OCI-LY3 (cell line): ENCODE results near the gene FXYD4.
A peak's percentile ranks its signal among the peaks of the same experiment; 100 is the strongest.

ENCODE experiments used
- H2AFZ ChIP-seq: fragments of 200-600, 300-600 bp; shearing (Covaris generic); 2 replicates; pipeline ENCODE4 v1.6.0; 2014; ENCODE audit warnings: antibody characterized with exemption, low read depth, low read length
- H3K27ac ChIP-seq: fragments of 200-600, 300-600 bp; sonication (generic); 2 replicates; pipeline ENCODE4 v1.5.1; 2014; ENCODE audit warnings: mild to moderate bottlenecking, low read length, moderate library complexity, mixed read lengths
- H3K27me3 ChIP-seq: fragments of 200-600, 300-600 bp; sonication (generic); 2 replicates; pipeline ENCODE4 v1.6.1; 2014; ENCODE audit warnings: low read depth, low read length, mixed read lengths
- H3K36me3 ChIP-seq: fragments of 200-600, 300-600 bp; sonication (generic); replicated peaks from 2 replicates; pipeline ENCODE3; 2014; ENCODE audit warnings: low read depth, low read length, mixed read lengths
- H3K4me1 ChIP-seq: fragments of 300-600, 200-600 bp; sonication (generic); 2 replicates; pipeline ENCODE4 v1.6.1; 2014; ENCODE audit warnings: low read length, mixed read lengths
- H3K4me2 ChIP-seq: fragments of 200-600, 300-600 bp; sonication (generic); 2 replicates; pipeline ENCODE4 v1.6.1; 2014; ENCODE audit warnings: low read length, mixed read lengths
- H3K4me3 ChIP-seq: fragments of 300-600, 200-600 bp; sonication (generic); 2 replicates; pipeline ENCODE4 v1.5.1; 2014; ENCODE audit warnings: antibody characterized with exemption, mild to moderate bottlenecking, low read length, moderate library complexity
- H3K79me2 ChIP-seq: fragments of 300-600, 200-600 bp; shearing (Covaris generic); 2 replicates; pipeline ENCODE4 v1.6.1; 2014; ENCODE audit warnings: mild to moderate bottlenecking, low read length, mixed read lengths
- H3K9ac ChIP-seq: fragments of 300-600, 200-600 bp; shearing (Covaris generic); 2 replicates; pipeline ENCODE4 v1.6.0; 2014; ENCODE audit warnings: mild to moderate bottlenecking, low read length, moderate library complexity
- H3K9me3 ChIP-seq: fragments of 200-600, 300-600 bp; shearing (Covaris generic); 2 replicates; pipeline ENCODE4 v1.6.1; 2014; ENCODE audit warnings: low read length, mixed read lengths; ENCODE audit not compliant: insufficient read depth
- H4K20me1 ChIP-seq: fragments of 200-600, 300-600 bp; sonication (generic); 2 replicates; pipeline ENCODE4 v1.6.1; 2016; ENCODE audit warnings: low read length, mixed read lengths; ENCODE audit not compliant: insufficient read depth
- EZH2phosphoT487 ChIP-seq: fragments of 200-600 bp; shearing (Covaris generic); IDR thresholded peaks from 2 replicates; pipeline ENCODE4 v1.6.1; 2018; ENCODE audit warnings: antibody characterized with exemption, mixed run types, low read depth
- TF ChIP-seq, protein P1 (sequence below): fragments of 200-600, 300-600 bp; sonication (generic); IDR thresholded peaks from 2 replicates; pipeline ENCODE4 v1.5.1; 2014; ENCODE audit warnings: antibody characterized with exemption, low read length, low read depth

Gene FXYD4

DNA sequence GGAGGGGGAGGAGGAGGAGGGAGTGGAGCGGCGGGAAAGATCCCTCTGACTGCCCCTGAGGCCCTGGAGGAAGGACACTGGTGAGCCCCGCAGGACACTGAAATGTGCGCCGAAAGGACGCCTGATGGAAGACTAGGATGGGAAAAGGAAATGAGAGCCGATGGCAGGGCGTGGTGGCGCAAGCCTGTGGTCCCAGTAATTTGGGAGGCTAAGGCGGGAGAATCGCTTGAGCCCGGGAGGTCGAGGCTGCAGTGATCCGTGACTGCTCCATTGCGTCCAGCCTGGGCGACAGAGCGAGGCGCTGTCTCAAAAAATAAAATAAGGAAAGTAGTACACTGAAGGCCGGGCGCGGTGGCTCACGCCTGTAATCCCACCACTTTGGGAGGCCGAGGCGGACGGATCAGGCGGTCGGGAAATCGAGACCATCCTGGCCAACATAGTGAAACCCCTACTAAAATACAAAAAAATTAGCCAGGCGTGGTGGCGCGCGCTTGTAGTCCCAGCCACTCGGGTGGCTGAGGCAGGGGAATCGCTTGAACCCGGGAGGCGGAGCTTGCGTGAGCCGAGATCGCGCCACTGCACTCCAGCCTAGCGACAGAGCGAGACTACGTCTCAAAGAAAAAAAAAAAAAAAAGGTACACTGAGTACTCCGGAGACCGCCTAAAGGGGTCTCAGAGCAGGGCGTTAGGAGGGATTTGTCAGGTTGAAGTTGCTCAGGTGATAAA lies 38.1 kb downstream of the FXYD4 start:
- Histone ChIP-seq H3K27me3 (no peaks in the 10 kb centered on the region), H3K79me2 (peaks cover 47% of the 10 kb centered on the region), H3K4me2 (peak overlapping the region; percentile 74), H3K27ac (peak overlapping the region; percentile 96), H2AFZ (no peak overlapping the region; the same call in 1 of the 2 replicates), H3K9me3 (no peaks in the 10 kb centered on the region), H3K9ac (peak overlapping the region; percentile 76), H4K20me1 (peaks cover 18% of the 10 kb centered on the region), H3K36me3 (peaks cover 17% of the 10 kb centered on the region), H3K4me3 (peak overlapping the region; percentile 99), H3K4me1 (peaks cover 10% of the 10 kb centered on the region)
- TF ChIP-seq, protein P1, sequence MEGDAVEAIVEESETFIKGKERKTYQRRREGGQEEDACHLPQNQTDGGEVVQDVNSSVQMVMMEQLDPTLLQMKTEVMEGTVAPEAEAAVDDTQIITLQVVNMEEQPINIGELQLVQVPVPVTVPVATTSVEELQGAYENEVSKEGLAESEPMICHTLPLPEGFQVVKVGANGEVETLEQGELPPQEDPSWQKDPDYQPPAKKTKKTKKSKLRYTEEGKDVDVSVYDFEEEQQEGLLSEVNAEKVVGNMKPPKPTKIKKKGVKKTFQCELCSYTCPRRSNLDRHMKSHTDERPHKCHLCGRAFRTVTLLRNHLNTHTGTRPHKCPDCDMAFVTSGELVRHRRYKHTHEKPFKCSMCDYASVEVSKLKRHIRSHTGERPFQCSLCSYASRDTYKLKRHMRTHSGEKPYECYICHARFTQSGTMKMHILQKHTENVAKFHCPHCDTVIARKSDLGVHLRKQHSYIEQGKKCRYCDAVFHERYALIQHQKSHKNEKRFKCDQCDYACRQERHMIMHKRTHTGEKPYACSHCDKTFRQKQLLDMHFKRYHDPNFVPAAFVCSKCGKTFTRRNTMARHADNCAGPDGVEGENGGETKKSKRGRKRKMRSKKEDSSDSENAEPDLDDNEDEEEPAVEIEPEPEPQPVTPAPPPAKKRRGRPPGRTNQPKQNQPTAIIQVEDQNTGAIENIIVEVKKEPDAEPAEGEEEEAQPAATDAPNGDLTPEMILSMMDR = no peak
- no peak for TF ChIP-seq EZH2phosphoT487

DNA sequence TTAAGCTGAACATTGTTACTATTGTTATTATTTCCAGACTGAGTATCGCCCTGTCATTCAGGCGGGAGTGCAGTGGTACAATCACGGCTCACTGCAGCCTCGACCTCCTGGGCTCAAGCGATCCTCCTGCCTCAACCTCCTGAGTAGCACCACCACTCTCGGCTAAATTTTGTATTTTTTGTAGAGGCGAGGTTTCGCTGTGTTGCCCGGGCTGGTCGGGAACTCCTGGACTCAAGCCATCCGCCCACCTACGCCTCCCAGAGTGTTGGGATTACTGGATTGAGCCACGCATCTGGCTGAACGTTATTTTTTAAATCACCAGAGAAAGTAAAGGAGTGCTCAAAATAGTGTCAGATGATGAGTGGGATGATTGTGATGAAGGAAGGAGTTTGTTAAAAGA lies 38.9 kb downstream of the FXYD4 start:
- Histone ChIP-seq H3K4me2 (peak overlapping the region; percentile 74), H3K9ac (no peak overlapping the region), H2AFZ (no peak overlapping the region), H3K4me3 (peak overlapping the region; percentile 99), H3K27me3 (no peaks in the 10 kb centered on the region), H3K27ac (no peak overlapping the region), H3K9me3 (no peaks in the 10 kb centered on the region), H3K36me3 (peaks cover 14% of the 10 kb centered on the region), H3K4me1 (peaks cover 9% of the 10 kb centered on the region; the same call in 1 of the 2 replicates), H3K79me2 (peaks cover 39% of the 10 kb centered on the region), H4K20me1 (peaks cover 12% of the 10 kb centered on the region)
- TF ChIP-seq EZH2phosphoT487 = no peak
- TF ChIP-seq, protein P1 = no peak

DNA sequence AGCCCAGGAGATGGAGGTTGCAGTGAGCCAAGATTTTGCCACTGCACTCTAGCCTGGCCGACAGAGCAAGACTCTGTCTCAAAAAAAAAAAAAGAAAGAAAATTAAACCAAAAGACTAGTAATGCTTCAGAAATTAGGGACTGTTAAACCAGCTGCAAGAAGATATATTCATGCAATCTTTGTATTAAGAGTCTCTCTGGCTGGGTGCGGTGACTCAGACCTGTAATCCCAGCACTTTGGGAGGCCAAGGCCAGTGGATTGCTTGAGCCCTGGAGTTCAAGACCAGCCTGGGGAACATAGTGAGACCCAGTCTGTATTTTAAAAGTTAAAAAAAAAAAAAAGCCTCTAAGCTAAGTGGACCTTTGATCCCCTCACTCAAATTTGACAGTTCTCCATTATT lies 40.1 kb downstream of the FXYD4 start:
- Histone ChIP-seq H3K36me3 (peaks cover 6% of the 10 kb centered on the region), H3K9me3 (no peaks in the 10 kb centered on the region), H3K4me2 (no peak overlapping the region), H3K4me1 (0 out of 2 replicates have a peak, but pooled peaks cover 4% of the 10 kb centered on the region), H2AFZ (no peak overlapping the region), H3K4me3 (no peak overlapping the region), H3K9ac (no peak overlapping the region), H3K79me2 (peaks cover 27% of the 10 kb centered on the region), H3K27ac (no peak overlapping the region), H3K27me3 (no peaks in the 10 kb centered on the region), H4K20me1 (no peaks in the 10 kb centered on the region; the same call in 1 of the 2 replicates)
- TF ChIP-seq, protein P1 = no peak
- TF ChIP-seq EZH2phosphoT487 = no peak

DNA sequence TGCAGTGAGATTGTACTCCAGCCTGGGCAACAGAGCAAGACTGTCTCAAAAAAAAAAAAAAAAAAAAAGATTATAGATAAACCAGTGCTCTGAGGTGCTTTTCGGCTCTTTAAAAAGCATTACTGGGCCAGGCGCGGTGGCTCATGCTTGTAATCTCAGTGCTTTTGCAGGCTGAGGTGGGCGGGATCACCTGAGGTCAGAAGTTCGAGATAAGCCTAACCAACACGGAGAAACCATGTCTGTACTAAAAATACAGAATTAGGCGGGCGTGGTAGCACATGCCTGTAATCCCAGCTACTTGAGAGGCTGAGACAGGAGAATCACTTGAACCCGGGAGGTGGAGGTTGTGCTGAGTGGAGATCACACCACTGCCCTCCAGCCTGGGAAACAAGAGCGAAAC lies 44.1 kb downstream of the FXYD4 start:
- Histone ChIP-seq H3K4me1 (peaks cover 18% of the 10 kb centered on the region), H3K27ac (no peak overlapping the region), H4K20me1 (no peaks in the 10 kb centered on the region), H3K9me3 (no peaks in the 10 kb centered on the region), H3K9ac (no peak overlapping the region), H3K4me2 (no peak overlapping the region), H3K4me3 (no peak overlapping the region), H3K27me3 (no peaks in the 10 kb centered on the region), H2AFZ (no peak overlapping the region), H3K79me2 (no peaks in the 10 kb centered on the region), H3K36me3 (no peaks in the 10 kb centered on the region)
- TF ChIP-seq EZH2phosphoT487 = no peak
- TF ChIP-seq, protein P1 = no peak
